Body of pancreas (tissue), 4 donors: Measurements from ENCODE around the gene ECHS1. TPM values are rescaled to one million over a fixed set of nuclear protein-coding genes. Genes with fewer than 3 reads are reported as not detected.

Experiments used
- ATAC-seq: fragments of 150-250 bp; one replicate; pipeline ENCODE4 v1.9.1; 2016
- DNase-seq, 4 donors: peaks; one replicate each; pipeline ENCODE4 v3.0.0-alpha.2; 2019
- H3K27ac ChIP-seq, 4 donors: fragments of 200-600 bp; sonication (generic); 1 replicate in 3 of 4; 2 replicates in 1 of 4; pipeline versions ENCODE4 v1.5.1 to v1.6.1; 2016 to 2019; ENCODE audit warnings: mild to moderate bottlenecking in 1 of 4, mixed read lengths in 1 of 4, moderate library complexity in 1 of 4
- H3K27me3 ChIP-seq, 2 donors: fragments of 200-600 bp; sonication (generic); one replicate each; pipeline ENCODE4 v1.6.0; 2016; ENCODE audit warnings: mild to moderate bottlenecking in 1 of 2
- H3K36me3 ChIP-seq, 2 donors: fragments of 200-600 bp; sonication (generic); replicated peaks in 1 of 2; 2 replicates each; pipeline ENCODE4 v1.5.1; 2016; ENCODE audit warnings: low read depth in 2 of 2; ENCODE audit not compliant: insufficient read depth in 1 of 2
- H3K4me1 ChIP-seq: fragments of 200-600 bp; sonication (generic); one replicate; pipeline ENCODE4 v1.6.0; 2016
- H3K4me3 ChIP-seq, 2 donors: fragments of 200-600 bp; sonication (generic); 1 replicate in 1 of 2; 2 replicates in 1 of 2; pipeline ENCODE4 v1.5.1; 2016 to 2019
- H3K9me3 ChIP-seq, 3 donors: fragments of 200-600 bp; sonication (generic); 1 replicate in 2 of 3; 2 replicates in 1 of 3; pipeline ENCODE4 v1.5.1; 2016
- CTCF ChIP-seq, 7 experiments: fragments of 450-650 bp in 4 of 7; fragments of 200-600 bp in 3 of 7; sonication (generic) in 3 of 7; IDR thresholded peaks; one replicate each; pipeline ENCODE4 v1.5.1; 2016 to 2019; ENCODE audit warnings: antibody characterized with exemption in 7 of 7
- POLR2A ChIP-seq, 3 donors: fragments of 450-650 bp; IDR thresholded peaks; one replicate each; pipeline ENCODE4 v1.6.1; 2016; ENCODE audit warnings: antibody characterized with exemption in 3 of 3, mild to moderate bottlenecking in 2 of 3
- WGBS, 2 donors: methylation state at CpG; one replicate each; pipeline ENCODE4 v1.1.5; 2017; 5-methylcytosine and 5-hydroxymethylcytosine counted together
- intact Hi-C: fragments of 100-400 bp; cut with DNase I; formaldehyde crosslinking; loops from one replicate; pipeline ENCODE4 v1.15.1; 2023
- total RNA-seq, 2 donors: library from RNA; depleted of rRNA; stranded (reverse); fragments of >200 nt; gene quantifications; one replicate each; pipeline ENCODE4 v1.1.0, GENCODE V29; 2016

The ECHS1 gene
- total RNA-seq, 2 donors from 2014 or later = 44.4 to 71.9 TPM

DNA sequence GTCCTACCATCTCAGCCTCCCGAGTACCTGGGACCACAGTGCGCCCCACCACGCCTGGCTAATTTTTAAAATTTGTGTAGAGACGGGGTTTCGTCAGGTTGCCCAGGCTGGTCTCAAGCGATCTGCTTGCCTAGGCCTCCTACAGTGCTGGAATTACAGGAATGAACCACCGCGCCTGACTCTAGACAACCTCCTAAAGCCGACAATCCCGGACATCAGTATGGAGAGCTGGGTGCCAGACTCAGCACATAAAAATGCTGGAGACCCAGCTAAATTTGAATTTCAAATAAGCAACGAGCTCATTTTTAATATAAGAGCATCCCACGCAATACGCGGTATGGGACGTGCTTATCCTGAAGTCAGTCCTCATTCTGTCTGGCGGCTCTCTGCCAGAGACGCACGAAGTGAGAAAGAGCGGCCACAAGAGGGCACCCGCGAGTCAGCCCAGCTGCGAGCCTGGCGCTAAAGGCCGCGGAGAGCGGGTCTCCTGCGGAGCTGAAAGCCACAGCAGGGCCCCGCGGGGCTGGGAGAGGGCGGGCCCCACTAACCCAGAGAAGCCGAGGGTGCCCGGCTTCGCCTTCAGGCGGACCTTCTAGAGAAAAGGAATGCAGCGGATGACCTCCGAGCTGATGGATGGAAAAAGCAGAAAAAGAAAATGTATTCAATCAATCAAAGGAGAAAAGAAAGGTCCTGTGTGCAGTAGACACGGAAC, 43.5 kb downstream of the ECHS1 start:
- no peak overlapping the region for H3K27ac ChIP-seq
- H3K27me3 ChIP-seq = peaks cover 0 to 34% of the 10 kb centered on the region in 2 donors
- DNase-seq (peak; percentile 86 to 92 (median 88)), ATAC-seq (peak; percentile 90)
- WGBS, 2 donors = 8 to 9% methylated on average over 26 to 37 of the region's 37 CpGs
- intact Hi-C loops = no loop called here
- H3K9me3 ChIP-seq = no peaks in the 10 kb centered on the region
- no peak overlapping the region for H3K4me3 ChIP-seq
- no peaks in the 10 kb centered on the region for H3K36me3 ChIP-seq
- TF ChIP-seq CTCF (IDR thresholded peaks at IDR 0.05) (peak; percentile 78 to 93 (median 91)), POLR2A (IDR thresholded peaks at IDR 0.05) (no peak)
- peaks cover 29% of the 10 kb centered on the region for H3K4me1 ChIP-seq

DNA sequence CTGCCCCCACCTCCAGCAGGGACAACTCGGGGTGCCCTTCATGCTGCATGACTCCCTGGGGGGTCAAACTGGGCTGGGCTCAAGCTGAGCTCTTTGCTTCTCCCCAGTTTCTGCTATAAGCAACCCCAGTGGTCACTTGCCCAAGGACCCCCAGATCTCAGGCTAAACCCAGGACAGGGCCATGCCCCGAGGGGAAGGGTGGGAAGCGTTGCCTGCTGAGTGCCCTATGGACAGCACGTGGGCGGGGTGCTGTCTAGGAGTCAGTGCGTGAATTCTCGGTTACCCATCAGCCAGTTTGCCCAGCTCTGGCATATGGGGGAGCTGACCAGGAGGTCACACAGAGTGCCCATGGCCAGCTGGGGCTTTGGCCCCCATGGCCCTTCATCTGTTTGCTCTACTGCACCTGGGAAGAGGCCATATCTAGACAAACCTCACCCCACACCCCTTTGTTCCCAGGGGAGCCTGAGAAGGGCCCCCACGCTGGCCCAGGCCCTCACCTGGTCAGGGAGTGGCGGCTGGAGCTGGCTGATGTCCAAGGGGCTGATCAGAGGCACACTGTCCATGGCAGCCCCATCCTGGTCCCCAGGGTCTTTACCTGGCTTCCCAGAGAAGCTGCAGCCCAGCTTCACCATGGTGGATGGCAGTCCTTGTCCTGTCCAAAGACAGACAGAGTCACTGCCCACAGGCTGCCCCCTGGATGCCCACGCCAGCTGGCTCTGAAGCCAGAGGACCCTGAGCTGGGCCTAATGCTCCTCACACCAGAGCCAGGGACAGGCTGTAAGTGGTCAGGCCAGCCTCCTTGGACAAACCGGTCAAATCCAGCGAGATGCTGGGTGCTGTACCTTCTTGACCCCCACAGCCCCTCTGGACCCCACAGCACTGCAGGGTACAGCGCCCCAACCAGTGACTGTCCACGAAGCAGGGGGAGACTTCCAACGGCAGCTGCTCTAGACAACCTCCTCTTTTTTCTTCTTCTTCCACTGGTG, 44.5 kb downstream of the ECHS1 start:
- DNase-seq = no peak
- 58 to 71% methylated on average over 12 to 15 of the region's 15 CpGs for WGBS, 2 donors

DNA sequence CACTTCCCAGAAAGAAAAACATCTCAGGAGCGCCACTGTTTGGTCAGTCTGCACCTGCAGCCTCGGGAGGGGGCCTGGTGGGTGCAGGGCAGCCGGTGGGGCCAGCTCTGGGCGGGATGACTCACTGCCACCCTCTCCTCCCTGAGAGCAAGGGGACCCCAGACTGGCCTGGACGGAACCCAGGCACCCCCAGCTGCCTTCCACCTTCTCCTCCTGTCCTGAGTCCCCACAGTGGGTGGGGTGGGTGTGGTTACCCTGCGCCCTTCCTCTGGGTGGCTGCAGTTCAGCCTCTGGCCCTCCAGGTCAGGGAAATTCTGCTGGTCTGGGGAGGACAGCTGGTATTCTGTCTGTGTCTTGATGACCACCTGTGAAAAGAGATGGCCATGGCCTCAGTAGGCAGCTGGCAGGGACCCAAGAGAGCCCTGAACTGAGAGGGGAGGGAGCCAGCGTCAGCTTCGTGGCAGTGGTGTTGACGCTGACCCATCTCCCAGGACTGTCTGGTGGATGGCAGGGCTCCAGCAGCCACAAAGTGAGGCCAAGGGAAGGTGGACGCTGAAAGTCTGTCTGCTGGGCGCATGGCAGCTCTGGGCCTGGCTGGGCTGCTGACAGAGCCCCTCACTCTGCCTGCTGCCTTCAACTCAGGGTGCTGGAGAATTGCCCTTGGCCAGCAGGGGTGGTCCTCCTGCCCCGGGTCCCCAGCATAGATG, 45.4 kb downstream of the ECHS1 start:
- WGBS, 2 donors = 28 to 43% methylated on average over 5 to 12 of the region's 12 CpGs
- ATAC-seq (no peak), DNase-seq (no peak)
- no peaks in the 10 kb centered on the region for H3K9me3 ChIP-seq
- peaks cover 29% of the 10 kb centered on the region for H3K4me1 ChIP-seq
- intact Hi-C loops = no loop called here
- no peak overlapping the region for H3K27ac ChIP-seq
- H3K36me3 ChIP-seq = no peaks in the 10 kb centered on the region
- peaks cover 0 to 32% of the 10 kb centered on the region in 2 donors for H3K27me3 ChIP-seq
- TF ChIP-seq POLR2A (IDR thresholded peaks at IDR 0.05) (no peak), CTCF (IDR thresholded peaks at IDR 0.05) (no peak)
- no peak overlapping the region for H3K4me3 ChIP-seq

More for the DNA sequence above, 44.5 kb downstream of the ECHS1 start:
- Histone ChIP-seq H3K9me3 (no peaks in the 10 kb centered on the region), H3K4me3 (no peak overlapping the region), H3K36me3 (no peaks in the 10 kb centered on the region), H3K27me3 (peaks cover 0 to 32% of the 10 kb centered on the region in 2 donors), H3K4me1 (peaks cover 29% of the 10 kb centered on the region), H3K27ac (no peak overlapping the region)
- intact Hi-C loops = no loop called here
- no peak for ATAC-seq
- no peak for TF ChIP-seq CTCF (IDR thresholded peaks at IDR 0.05)
- TF ChIP-seq POLR2A (IDR thresholded peaks at IDR 0.05) = no peak

GRCh38 chr10:133326745-133327650, 46.2 kb downstream of the ECHS1 start:
- Histone ChIP-seq H3K4me1 (peaks cover 29% of the 10 kb centered on the region), H3K9me3 (no peaks in the 10 kb centered on the region), H3K27me3 (peaks cover 0 to 32% of the 10 kb centered on the region in 2 donors), H3K27ac (no peak overlapping the region), H3K36me3 (no peaks in the 10 kb centered on the region), H3K4me3 (no peak overlapping the region)
- no peak for TF ChIP-seq POLR2A (IDR thresholded peaks at IDR 0.05)
- no peak for TF ChIP-seq CTCF (IDR thresholded peaks at IDR 0.05)
- intact Hi-C loops = no loop called here
- 21 to 29% methylated on average over 13 to 17 of the region's 28 CpGs for WGBS, 2 donors
- DNase-seq = no peak
- no peak for ATAC-seq
